BLaER1 treated with 17β-estradiol and CSF1 and Interleukin-3, amounts not matched to agents 10 nM and 100 nM (cell line): ENCODE measurements around the gene CRYBG2.
A peak's percentile ranks its signal among the peaks of the same experiment; 100 is the strongest.
"Not testable (repeated sequence)": the region's sequence is repeated elsewhere in the genome, so short reads cannot be mapped to it uniquely, and the experiment has no call there.

Source experiments
- H3K27ac ChIP-seq, 11 experiments: shearing (Covaris generic); formaldehyde crosslinking; 2 replicates each; pipeline ENCODE4 v1.8.1; 2022
- H3K27me3 ChIP-seq, 11 experiments: shearing (Covaris generic); formaldehyde crosslinking; 2 replicates each; pipeline ENCODE4 v1.8.1; 2022
- H3K36me3 ChIP-seq, 11 experiments: shearing (Covaris generic); formaldehyde crosslinking; 2 replicates each; pipeline ENCODE4 v1.8.1; 2022
- H3K4me1 ChIP-seq, 10 experiments: shearing (Covaris generic); formaldehyde crosslinking; 2 replicates each; pipeline ENCODE4 v1.8.1; 2022
- H3K4me2 ChIP-seq, 11 experiments: shearing (Covaris generic); formaldehyde crosslinking; 2 replicates each; pipeline ENCODE4 v1.8.1; 2022
- H3K4me3 ChIP-seq, 10 experiments: shearing (Covaris generic); formaldehyde crosslinking; 2 replicates each; pipeline ENCODE4 v1.8.1; 2022
- H3K9ac ChIP-seq, 11 experiments: shearing (Covaris generic); formaldehyde crosslinking; 2 replicates each; pipeline ENCODE4 v1.8.1; 2022
- H3K9me3 ChIP-seq, 11 experiments: shearing (Covaris generic); formaldehyde crosslinking; replicated peaks in 1 of 11; 2 replicates each; pipeline ENCODE4 v1.8.1; 2022
- H4K20me1 ChIP-seq, 11 experiments: shearing (Covaris generic); formaldehyde crosslinking; 2 replicates each; pipeline ENCODE4 v1.8.1; 2022
- Cebpa-rat ChIP-seq, 11 experiments: shearing (Covaris generic); IDR thresholded peaks; 2 replicates each; pipeline ENCODE4 v1.8.1; 2022

The CRYBG2 gene

GRCh38 chr1:26296340-26297056 is 57.4 kb downstream of the CRYBG2 start:
- no peaks in the 10 kb centered on the region for H3K9me3 ChIP-seq
- H3K4me1 ChIP-seq = peaks cover 37 to 72% (median 62%) of the 10 kb centered on the region in 10 experiments
- no peak overlapping the region for H3K4me2 ChIP-seq
- no peak for TF ChIP-seq Cebpa-rat (IDR thresholded peaks at IDR 0.05)
- peak overlapping the region in 8 of 11 experiments; percentile 3 to 59 (median 22); a peak in 9 of 22 replicates for H3K27ac ChIP-seq
- H3K27me3 ChIP-seq = no peaks in the 10 kb centered on the region
- no peak overlapping the region for H3K4me3 ChIP-seq
- peak overlapping the region in 3 of 11 experiments; percentile 13 to 33 (median 30); a peak in 3 of 22 replicates for H3K9ac ChIP-seq
- no peaks in the 10 kb centered on the region for H4K20me1 ChIP-seq
- H3K36me3 ChIP-seq = peaks cover 0 to 55% (median 23%) of the 10 kb centered on the region in 11 experiments; a peak in 13 of 22 replicates

GRCh38 chr1:26295194-26296138 is 58.5 kb downstream of the CRYBG2 start:
- Histone ChIP-seq H3K4me2 (no peak overlapping the region), H3K27ac (peak overlapping the region in 6 of 11 experiments; percentile 3 to 59 (median 36); a peak in 7 of 22 replicates), H3K9ac (peak overlapping the region in 1 of 11 experiments; percentile 33; a peak in 1 of 22 replicates), H3K36me3 (peaks cover 0 to 45% (median 23%) of the 10 kb centered on the region in 11 experiments; a peak in 13 of 22 replicates), H3K9me3 (no peaks in the 10 kb centered on the region), H3K27me3 (no peaks in the 10 kb centered on the region), H3K4me3 (no peak overlapping the region), H3K4me1 (peaks cover 48 to 76% (median 64%) of the 10 kb centered on the region in 10 experiments), H4K20me1 (no peaks in the 10 kb centered on the region)
- TF ChIP-seq Cebpa-rat (IDR thresholded peaks at IDR 0.05) = no peak

GRCh38 chr1:26293911-26294463 is 59.9 kb downstream of the CRYBG2 start:
- H3K36me3 ChIP-seq = peaks cover 0 to 44% (median 23%) of the 10 kb centered on the region in 11 experiments; a peak in 13 of 22 replicates
- H3K27me3 ChIP-seq = no peaks in the 10 kb centered on the region
- H3K4me1 ChIP-seq = peaks cover 54 to 76% (median 64%) of the 10 kb centered on the region in 10 experiments
- H3K4me3 ChIP-seq = no peak overlapping the region
- no peak overlapping the region for H3K9ac ChIP-seq
- H3K27ac ChIP-seq = peak overlapping the region in 5 of 11 experiments; percentile 8 to 59 (median 33); a peak in 6 of 22 replicates
- H3K4me2 ChIP-seq = no peak overlapping the region
- no peaks in the 10 kb centered on the region for H4K20me1 ChIP-seq
- no peak for TF ChIP-seq Cebpa-rat (IDR thresholded peaks at IDR 0.05)
- H3K9me3 ChIP-seq = no peaks in the 10 kb centered on the region

- H3K36me3 ChIP-seq = peaks cover 0 to 43% (median 22%) of the 10 kb centered on the region in 11 experiments; a peak in 13 of 22 replicates
- not testable (repeated sequence) for H4K20me1 ChIP-seq, H3K27me3 ChIP-seq, H3K4me3 ChIP-seq, H3K9me3 ChIP-seq
- H3K4me1 ChIP-seq = peaks cover 54 to 76% (median 64%) of the 10 kb centered on the region in 10 experiments
- H3K27ac ChIP-seq = peak overlapping the region in 9 of 11 experiments; percentile 7 to 98 (median 95); a peak in 15 of 22 replicates
- peak overlapping the region in 3 of 11 experiments; percentile 14 to 28 (median 24); a peak in 1 of 22 replicates for H3K9ac ChIP-seq
- peak overlapping the region; percentile 94 to 100 (median 98) for H3K4me2 ChIP-seq
Observed at GRCh38 chr1:26292735-26293134, 61.2 kb downstream of the CRYBG2 start.

GRCh38 chr1:26291939-26292338 is 62.0 kb downstream of the CRYBG2 start:
- TF ChIP-seq Cebpa-rat (IDR thresholded peaks at IDR 0.05) = no peak
- Histone ChIP-seq H3K4me1 (peaks cover 62 to 80% (median 68%) of the 10 kb centered on the region in 10 experiments), H4K20me1 (no peaks in the 10 kb centered on the region), H3K36me3 (peaks cover 0 to 35% (median 14%) of the 10 kb centered on the region in 11 experiments; a peak in 13 of 22 replicates), H3K27me3 (no peaks in the 10 kb centered on the region), H3K4me2 (peak overlapping the region; percentile 94 to 100 (median 98)), H3K27ac (peak overlapping the region; percentile 90 to 99 (median 95); a peak in 21 of 22 replicates), H3K9me3 (no peaks in the 10 kb centered on the region), H3K4me3 (no peak overlapping the region), H3K9ac (peak overlapping the region; percentile 78 to 99 (median 97); a peak in 20 of 22 replicates)

GRCh38 chr1:26291433-26291832 is 62.5 kb downstream of the CRYBG2 start:
- peaks cover 0 to 30% (median 9%) of the 10 kb centered on the region in 11 experiments; a peak in 12 of 22 replicates for H3K36me3 ChIP-seq
- peak overlapping the region; percentile 90 to 99 (median 95) for H3K27ac ChIP-seq
- no peaks in the 10 kb centered on the region for H3K9me3 ChIP-seq
- H3K27me3 ChIP-seq = no peaks in the 10 kb centered on the region
- peak overlapping the region in 3 of 10 experiments; percentile 17 to 45 (median 24); a peak in 3 of 20 replicates for H3K4me3 ChIP-seq
- peak overlapping the region; percentile 94 to 100 (median 98) for H3K4me2 ChIP-seq
- no peak for TF ChIP-seq Cebpa-rat (IDR thresholded peaks at IDR 0.05)
- H4K20me1 ChIP-seq = no peaks in the 10 kb centered on the region
- peaks cover 67 to 82% (median 73%) of the 10 kb centered on the region in 10 experiments for H3K4me1 ChIP-seq
- peak overlapping the region; percentile 78 to 99 (median 97) for H3K9ac ChIP-seq

- TF ChIP-seq Cebpa-rat (IDR thresholded peaks at IDR 0.05) = no peak
- no peaks in the 10 kb centered on the region for H3K9me3 ChIP-seq
- peak overlapping the region; percentile 90 to 99 (median 95) for H3K27ac ChIP-seq
- H3K4me3 ChIP-seq = peak overlapping the region in 5 of 10 experiments; percentile 5 to 45 (median 23); a peak in 4 of 20 replicates
- peak overlapping the region; percentile 94 to 100 (median 98) for H3K4me2 ChIP-seq
- H4K20me1 ChIP-seq = no peaks in the 10 kb centered on the region
- H3K27me3 ChIP-seq = no peaks in the 10 kb centered on the region
- H3K4me1 ChIP-seq = peaks cover 73 to 87% (median 76%) of the 10 kb centered on the region in 10 experiments
- H3K9ac ChIP-seq = peak overlapping the region; percentile 78 to 99 (median 97)
- H3K36me3 ChIP-seq = peaks cover 0 to 24% (median 5%) of the 10 kb centered on the region in 11 experiments; a peak in 12 of 22 replicates
Observed at GRCh38 chr1:26290882-26291261, 63.1 kb downstream of the CRYBG2 start.
